HEK293 (cell line): ENCODE data around the gene SLC25A22.

Source experiments
- MYNN ChIP-seq: fragments of 450-650 bp; formaldehyde crosslinking; IDR thresholded peaks from 2 replicates; pipeline ENCODE4 v1.5.1; 2016; ENCODE audit warnings: missing biosample characterization, missing genetic modification characterization, borderline replicate concordance
- SALL2 ChIP-seq: fragments of 450-650 bp; formaldehyde crosslinking; IDR thresholded peaks from 2 replicates; pipeline ENCODE4 v1.5.0; 2017; ENCODE audit warnings: missing biosample characterization, mild to moderate bottlenecking, missing genetic modification characterization, borderline replicate concordance
- SETDB1 ChIP-seq: IDR thresholded peaks from one replicate; pipeline ENCODE4 v1.6.1; 2017; ENCODE audit warnings: mild to moderate bottlenecking, low read length, moderate library complexity, mixed read lengths; ENCODE audit not compliant: insufficient read length
- ZBTB20 ChIP-seq: fragments of 450-650 bp; formaldehyde crosslinking; IDR thresholded peaks from 2 replicates; pipeline ENCODE4 v1.5.1; 2016; ENCODE audit warnings: missing biosample characterization, missing genetic modification characterization
- ZFP37 ChIP-seq: fragments of 450-650 bp; formaldehyde crosslinking; IDR thresholded peaks from 2 replicates; pipeline ENCODE4 v1.5.1; 2016; ENCODE audit warnings: missing biosample characterization, missing genetic modification characterization
- ZNF174 ChIP-seq: fragments of 450-650 bp; formaldehyde crosslinking; IDR thresholded peaks from 2 replicates; pipeline ENCODE4 v1.5.0; 2017; ENCODE audit warnings: missing biosample characterization, mild to moderate bottlenecking, missing genetic modification characterization
- ZNF223 ChIP-seq: fragments of 450-650 bp; formaldehyde crosslinking; IDR thresholded peaks from 2 replicates; pipeline ENCODE4 v1.5.1; 2016; ENCODE audit warnings: missing biosample characterization, missing genetic modification characterization
- ZNF311 ChIP-seq: fragments of 450-650 bp; formaldehyde crosslinking; IDR thresholded peaks from 2 replicates; pipeline ENCODE4 v1.5.1; 2017; ENCODE audit warnings: missing biosample characterization, missing genetic modification characterization, borderline replicate concordance
- ZNF558 ChIP-seq: fragments of 450-650 bp; formaldehyde crosslinking; IDR thresholded peaks from 2 replicates; pipeline ENCODE4 v1.5.1; 2016; ENCODE audit warnings: missing biosample characterization, missing genetic modification characterization
- ZNF560 ChIP-seq: fragments of 450-650 bp; formaldehyde crosslinking; IDR thresholded peaks from 2 replicates; pipeline ENCODE4 v1.5.1; 2017; ENCODE audit warnings: missing biosample characterization, missing genetic modification characterization, borderline replicate concordance
- ZNF571 ChIP-seq: fragments of 450-650 bp; formaldehyde crosslinking; IDR thresholded peaks from 2 replicates; pipeline ENCODE4 v1.5.0; 2017; ENCODE audit warnings: missing biosample characterization, missing genetic modification characterization
- ZNF585B ChIP-seq: fragments of 450-650 bp; formaldehyde crosslinking; IDR thresholded peaks from 2 replicates; pipeline ENCODE4 v1.5.1; 2016; ENCODE audit warnings: missing biosample characterization, missing genetic modification characterization
- ZNF658 ChIP-seq: fragments of 450-650 bp; formaldehyde crosslinking; IDR thresholded peaks from 2 replicates; pipeline ENCODE4; 2016; ENCODE audit warnings: missing biosample characterization, missing genetic modification characterization
- TF ChIP-seq, protein P1 (sequence below): fragments of 450-650 bp; formaldehyde crosslinking; IDR thresholded peaks from 2 replicates; pipeline ENCODE4 v1.5.1; 2016; ENCODE audit warnings: missing biosample characterization, missing genetic modification characterization, low read depth
- TF ChIP-seq, protein P2 (sequence below): fragments of 450-650 bp; formaldehyde crosslinking; IDR thresholded peaks from 2 replicates; pipeline ENCODE4 v1.5.1; 2016; ENCODE audit warnings: missing biosample characterization, missing genetic modification characterization, borderline replicate concordance
- TF ChIP-seq, protein P3 (sequence below): fragments of 450-650 bp; formaldehyde crosslinking; IDR thresholded peaks from 2 replicates; pipeline ENCODE4 v1.5.1; 2016; ENCODE audit warnings: missing biosample characterization, missing genetic modification characterization
- TF ChIP-seq, protein P4 (sequence below): fragments of 450-650 bp; formaldehyde crosslinking; IDR thresholded peaks from 2 replicates; pipeline ENCODE4 v1.5.1; 2016; ENCODE audit warnings: missing biosample characterization, missing genetic modification characterization
- TF ChIP-seq, protein P5 (sequence below): fragments of 450-650 bp; formaldehyde crosslinking; IDR thresholded peaks from 2 replicates; pipeline ENCODE4 v1.5.1; 2016; ENCODE audit warnings: missing biosample characterization, missing genetic modification characterization
- TF ChIP-seq, protein P6 (sequence below): fragments of 450-650 bp; formaldehyde crosslinking; IDR thresholded peaks from 2 replicates; pipeline ENCODE4 v1.5.1; 2017; ENCODE audit warnings: missing biosample characterization, missing genetic modification characterization
- TF ChIP-seq, protein P7 (sequence below): fragments of 450-650 bp; formaldehyde crosslinking; IDR thresholded peaks from 2 replicates; pipeline ENCODE4 v1.5.1; 2016; ENCODE audit warnings: missing biosample characterization, missing genetic modification characterization

The SLC25A22 gene

DNA sequence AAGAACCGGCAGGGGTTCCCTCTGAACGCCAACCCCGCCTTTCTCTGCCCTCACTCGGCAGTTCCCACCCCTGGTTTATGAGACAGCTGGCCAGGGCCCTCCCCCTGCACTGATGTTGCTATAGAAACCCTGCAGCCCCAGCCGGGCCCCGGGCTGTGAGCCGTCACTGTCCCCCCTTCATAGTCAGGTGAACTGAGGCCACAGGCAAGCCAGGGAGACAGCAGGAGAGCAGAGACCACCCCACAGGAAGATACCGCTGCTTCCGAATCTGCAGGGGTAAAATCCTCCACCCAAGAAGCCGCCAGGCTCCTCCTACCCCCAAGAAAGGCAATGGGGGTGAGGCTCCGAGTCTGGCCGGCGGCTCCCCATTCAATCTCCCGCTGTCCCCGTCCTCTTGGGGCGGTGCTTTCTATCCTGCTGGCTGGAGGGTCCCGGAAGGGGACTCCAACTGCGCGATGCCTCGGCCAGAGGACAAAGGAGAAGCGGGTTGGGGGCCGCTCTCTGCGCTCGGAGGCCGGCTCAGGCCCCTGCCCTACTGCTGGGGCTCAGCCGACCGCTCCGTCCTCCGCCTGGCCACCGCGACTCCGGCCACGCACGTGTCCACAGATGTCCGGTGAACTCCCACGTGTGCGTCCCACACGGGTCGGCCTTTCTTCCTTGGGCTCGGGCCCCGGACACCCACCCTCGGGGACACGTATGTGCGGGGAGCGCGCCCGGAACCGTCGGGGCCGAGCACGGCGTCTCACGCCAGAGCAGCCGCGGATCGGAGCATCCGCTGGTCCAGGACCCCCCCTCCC lies 587 bp downstream of the SLC25A22 start (continued):
- no peak for TF ChIP-seq ZNF311 (tag by site-specific recombination)
- TF ChIP-seq SALL2 (tag by site-specific recombination): no peak
- TF ChIP-seq ZNF560 (tag by site-specific recombination): no peak
- TF ChIP-seq ZNF223 (tag by site-specific recombination): no peak
- TF ChIP-seq, protein P1, sequence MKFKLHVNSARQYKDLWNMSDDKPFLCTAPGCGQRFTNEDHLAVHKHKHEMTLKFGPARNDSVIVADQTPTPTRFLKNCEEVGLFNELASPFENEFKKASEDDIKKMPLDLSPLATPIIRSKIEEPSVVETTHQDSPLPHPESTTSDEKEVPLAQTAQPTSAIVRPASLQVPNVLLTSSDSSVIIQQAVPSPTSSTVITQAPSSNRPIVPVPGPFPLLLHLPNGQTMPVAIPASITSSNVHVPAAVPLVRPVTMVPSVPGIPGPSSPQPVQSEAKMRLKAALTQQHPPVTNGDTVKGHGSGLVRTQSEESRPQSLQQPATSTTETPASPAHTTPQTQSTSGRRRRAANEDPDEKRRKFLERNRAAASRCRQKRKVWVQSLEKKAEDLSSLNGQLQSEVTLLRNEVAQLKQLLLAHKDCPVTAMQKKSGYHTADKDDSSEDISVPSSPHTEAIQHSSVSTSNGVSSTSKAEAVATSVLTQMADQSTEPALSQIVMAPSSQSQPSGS (tag by site-specific recombination): no peak; the same call in 1 of the 2 replicates
- TF ChIP-seq, protein P2, sequence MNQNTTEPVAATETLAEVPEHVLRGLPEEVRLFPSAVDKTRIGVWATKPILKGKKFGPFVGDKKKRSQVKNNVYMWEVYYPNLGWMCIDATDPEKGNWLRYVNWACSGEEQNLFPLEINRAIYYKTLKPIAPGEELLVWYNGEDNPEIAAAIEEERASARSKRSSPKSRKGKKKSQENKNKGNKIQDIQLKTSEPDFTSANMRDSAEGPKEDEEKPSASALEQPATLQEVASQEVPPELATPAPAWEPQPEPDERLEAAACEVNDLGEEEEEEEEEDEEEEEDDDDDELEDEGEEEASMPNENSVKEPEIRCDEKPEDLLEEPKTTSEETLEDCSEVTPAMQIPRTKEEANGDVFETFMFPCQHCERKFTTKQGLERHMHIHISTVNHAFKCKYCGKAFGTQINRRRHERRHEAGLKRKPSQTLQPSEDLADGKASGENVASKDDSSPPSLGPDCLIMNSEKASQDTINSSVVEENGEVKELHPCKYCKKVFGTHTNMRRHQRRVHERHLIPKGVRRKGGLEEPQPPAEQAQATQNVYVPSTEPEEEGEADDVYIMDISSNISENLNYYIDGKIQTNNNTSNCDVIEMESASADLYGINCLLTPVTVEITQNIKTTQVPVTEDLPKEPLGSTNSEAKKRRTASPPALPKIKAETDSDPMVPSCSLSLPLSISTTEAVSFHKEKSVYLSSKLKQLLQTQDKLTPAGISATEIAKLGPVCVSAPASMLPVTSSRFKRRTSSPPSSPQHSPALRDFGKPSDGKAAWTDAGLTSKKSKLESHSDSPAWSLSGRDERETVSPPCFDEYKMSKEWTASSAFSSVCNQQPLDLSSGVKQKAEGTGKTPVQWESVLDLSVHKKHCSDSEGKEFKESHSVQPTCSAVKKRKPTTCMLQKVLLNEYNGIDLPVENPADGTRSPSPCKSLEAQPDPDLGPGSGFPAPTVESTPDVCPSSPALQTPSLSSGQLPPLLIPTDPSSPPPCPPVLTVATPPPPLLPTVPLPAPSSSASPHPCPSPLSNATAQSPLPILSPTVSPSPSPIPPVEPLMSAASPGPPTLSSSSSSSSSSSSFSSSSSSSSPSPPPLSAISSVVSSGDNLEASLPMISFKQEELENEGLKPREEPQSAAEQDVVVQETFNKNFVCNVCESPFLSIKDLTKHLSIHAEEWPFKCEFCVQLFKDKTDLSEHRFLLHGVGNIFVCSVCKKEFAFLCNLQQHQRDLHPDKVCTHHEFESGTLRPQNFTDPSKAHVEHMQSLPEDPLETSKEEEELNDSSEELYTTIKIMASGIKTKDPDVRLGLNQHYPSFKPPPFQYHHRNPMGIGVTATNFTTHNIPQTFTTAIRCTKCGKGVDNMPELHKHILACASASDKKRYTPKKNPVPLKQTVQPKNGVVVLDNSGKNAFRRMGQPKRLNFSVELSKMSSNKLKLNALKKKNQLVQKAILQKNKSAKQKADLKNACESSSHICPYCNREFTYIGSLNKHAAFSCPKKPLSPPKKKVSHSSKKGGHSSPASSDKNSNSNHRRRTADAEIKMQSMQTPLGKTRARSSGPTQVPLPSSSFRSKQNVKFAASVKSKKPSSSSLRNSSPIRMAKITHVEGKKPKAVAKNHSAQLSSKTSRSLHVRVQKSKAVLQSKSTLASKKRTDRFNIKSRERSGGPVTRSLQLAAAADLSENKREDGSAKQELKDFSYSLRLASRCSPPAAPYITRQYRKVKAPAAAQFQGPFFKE (tag by site-specific recombination): no peak
- TF ChIP-seq, protein P3, sequence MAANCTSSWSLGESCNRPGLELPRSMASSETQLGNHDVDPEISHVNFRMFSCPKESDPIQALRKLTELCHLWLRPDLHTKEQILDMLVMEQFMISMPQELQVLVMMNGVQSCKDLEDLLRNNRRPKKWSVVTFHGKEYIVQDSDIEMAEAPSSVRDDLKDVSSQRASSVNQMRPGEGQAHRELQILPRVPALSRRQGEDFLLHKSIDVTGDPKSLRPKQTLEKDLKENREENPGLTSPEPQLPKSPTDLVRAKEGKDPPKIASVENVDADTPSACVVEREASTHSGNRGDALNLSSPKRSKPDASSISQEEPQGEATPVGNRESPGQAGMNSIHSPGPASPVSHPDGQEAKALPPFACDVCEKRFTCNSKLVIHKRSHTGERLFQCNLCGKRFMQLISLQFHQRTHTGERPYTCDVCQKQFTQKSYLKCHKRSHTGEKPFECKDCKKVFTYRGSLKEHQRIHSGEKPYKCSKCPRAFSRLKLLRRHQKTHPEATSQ (tag by site-specific recombination): no peak
- TF ChIP-seq ZFP37 (tag by site-specific recombination): no peak
- TF ChIP-seq, protein P4, sequence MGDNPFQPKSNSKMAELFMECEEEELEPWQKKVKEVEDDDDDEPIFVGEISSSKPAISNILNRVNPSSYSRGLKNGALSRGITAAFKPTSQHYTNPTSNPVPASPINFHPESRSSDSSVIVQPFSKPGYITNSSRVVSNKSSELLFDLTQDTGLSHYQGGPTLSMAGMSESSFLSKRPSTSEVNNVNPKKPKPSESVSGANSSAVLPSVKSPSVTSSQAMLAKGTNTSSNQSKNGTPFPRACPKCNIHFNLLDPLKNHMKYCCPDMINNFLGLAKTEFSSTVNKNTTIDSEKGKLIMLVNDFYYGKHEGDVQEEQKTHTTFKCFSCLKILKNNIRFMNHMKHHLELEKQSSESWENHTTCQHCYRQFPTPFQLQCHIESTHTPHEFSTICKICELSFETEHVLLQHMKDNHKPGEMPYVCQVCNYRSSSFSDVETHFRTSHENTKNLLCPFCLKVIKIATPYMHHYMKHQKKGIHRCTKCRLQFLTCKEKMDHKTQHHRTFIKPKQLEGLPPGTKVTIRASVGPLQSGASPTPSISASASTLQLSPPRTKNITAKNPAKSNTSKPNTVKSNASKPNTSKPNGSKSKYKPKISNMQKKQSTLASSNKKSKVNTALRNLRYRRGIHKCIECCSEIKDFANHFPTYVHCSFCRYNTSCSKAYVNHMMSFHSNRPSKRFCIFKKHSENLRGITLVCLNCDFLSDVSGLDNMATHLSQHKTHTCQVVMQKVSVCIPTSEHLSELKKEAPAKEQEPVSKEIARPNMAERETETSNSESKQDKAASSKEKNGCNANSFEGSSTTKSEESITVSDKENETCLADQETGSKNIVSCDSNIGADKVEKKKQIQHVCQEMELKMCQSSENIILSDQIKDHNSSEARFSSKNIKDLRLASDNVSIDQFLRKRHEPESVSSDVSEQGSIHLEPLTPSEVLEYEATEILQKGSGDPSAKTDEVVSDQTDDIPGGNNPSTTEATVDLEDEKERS: no peak
- TF ChIP-seq, protein P5, sequence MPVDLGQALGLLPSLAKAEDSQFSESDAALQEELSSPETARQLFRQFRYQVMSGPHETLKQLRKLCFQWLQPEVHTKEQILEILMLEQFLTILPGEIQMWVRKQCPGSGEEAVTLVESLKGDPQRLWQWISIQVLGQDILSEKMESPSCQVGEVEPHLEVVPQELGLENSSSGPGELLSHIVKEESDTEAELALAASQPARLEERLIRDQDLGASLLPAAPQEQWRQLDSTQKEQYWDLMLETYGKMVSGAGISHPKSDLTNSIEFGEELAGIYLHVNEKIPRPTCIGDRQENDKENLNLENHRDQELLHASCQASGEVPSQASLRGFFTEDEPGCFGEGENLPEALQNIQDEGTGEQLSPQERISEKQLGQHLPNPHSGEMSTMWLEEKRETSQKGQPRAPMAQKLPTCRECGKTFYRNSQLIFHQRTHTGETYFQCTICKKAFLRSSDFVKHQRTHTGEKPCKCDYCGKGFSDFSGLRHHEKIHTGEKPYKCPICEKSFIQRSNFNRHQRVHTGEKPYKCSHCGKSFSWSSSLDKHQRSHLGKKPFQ (tag by site-specific recombination): peak; percentile 97
- no peak for TF ChIP-seq MYNN (tag by site-specific recombination)
- TF ChIP-seq ZBTB20: peak; percentile 78
- TF ChIP-seq ZNF174 (tag by site-specific recombination): no peak
- TF ChIP-seq SETDB1: no peak
- TF ChIP-seq ZNF658 (tag by site-specific recombination): no peak
- TF ChIP-seq, protein P6, sequence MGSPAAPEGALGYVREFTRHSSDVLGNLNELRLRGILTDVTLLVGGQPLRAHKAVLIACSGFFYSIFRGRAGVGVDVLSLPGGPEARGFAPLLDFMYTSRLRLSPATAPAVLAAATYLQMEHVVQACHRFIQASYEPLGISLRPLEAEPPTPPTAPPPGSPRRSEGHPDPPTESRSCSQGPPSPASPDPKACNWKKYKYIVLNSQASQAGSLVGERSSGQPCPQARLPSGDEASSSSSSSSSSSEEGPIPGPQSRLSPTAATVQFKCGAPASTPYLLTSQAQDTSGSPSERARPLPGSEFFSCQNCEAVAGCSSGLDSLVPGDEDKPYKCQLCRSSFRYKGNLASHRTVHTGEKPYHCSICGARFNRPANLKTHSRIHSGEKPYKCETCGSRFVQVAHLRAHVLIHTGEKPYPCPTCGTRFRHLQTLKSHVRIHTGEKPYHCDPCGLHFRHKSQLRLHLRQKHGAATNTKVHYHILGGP (tag by site-specific recombination): no peak
- TF ChIP-seq ZNF571 (tag by site-specific recombination): no peak
- TF ChIP-seq, protein P7, sequence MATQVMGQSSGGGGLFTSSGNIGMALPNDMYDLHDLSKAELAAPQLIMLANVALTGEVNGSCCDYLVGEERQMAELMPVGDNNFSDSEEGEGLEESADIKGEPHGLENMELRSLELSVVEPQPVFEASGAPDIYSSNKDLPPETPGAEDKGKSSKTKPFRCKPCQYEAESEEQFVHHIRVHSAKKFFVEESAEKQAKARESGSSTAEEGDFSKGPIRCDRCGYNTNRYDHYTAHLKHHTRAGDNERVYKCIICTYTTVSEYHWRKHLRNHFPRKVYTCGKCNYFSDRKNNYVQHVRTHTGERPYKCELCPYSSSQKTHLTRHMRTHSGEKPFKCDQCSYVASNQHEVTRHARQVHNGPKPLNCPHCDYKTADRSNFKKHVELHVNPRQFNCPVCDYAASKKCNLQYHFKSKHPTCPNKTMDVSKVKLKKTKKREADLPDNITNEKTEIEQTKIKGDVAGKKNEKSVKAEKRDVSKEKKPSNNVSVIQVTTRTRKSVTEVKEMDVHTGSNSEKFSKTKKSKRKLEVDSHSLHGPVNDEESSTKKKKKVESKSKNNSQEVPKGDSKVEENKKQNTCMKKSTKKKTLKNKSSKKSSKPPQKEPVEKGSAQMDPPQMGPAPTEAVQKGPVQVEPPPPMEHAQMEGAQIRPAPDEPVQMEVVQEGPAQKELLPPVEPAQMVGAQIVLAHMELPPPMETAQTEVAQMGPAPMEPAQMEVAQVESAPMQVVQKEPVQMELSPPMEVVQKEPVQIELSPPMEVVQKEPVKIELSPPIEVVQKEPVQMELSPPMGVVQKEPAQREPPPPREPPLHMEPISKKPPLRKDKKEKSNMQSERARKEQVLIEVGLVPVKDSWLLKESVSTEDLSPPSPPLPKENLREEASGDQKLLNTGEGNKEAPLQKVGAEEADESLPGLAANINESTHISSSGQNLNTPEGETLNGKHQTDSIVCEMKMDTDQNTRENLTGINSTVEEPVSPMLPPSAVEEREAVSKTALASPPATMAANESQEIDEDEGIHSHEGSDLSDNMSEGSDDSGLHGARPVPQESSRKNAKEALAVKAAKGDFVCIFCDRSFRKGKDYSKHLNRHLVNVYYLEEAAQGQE: no peak
- TF ChIP-seq ZNF558 (tag by site-specific recombination): no peak
- TF ChIP-seq ZNF585B (tag by site-specific recombination): no peak
